ENCODE data around the gene TSNAX.

GRCh38 chr1:231528172-231529029, at the start of gene TSNAX:
- no peak for TF ChIP-seq CTCF (conservative IDR thresholded peaks at IDR 0.05; ENCODE audit: low read depth, low read length)
- no peak for TF ChIP-seq EZH2 (IDR thresholded peaks at IDR 0.05; ENCODE audit: borderline replicate concordance, low read depth, low read length, poor library complexity, severe bottlenecking)
